Stimulated activated CD8-positive, alpha-beta memory T cell treated with anti-CD3 and anti-CD28 coated beads, Interleukin-4, amount 100 ng/mL, for 1 hour (primary cell): Measurements from ENCODE around the gene ATP6V0D1.

ENCODE experiments used
- DNase-seq, 2 donors: peaks; one replicate each; pipeline ENCODE4 v3.0.0-alpha.2; 2020; ENCODE audit warnings: low read depth in 2 of 2, low spot score in 1 of 2

The ATP6V0D1 gene

GRCh38 chr16:67445913-67446907, 34.7 kb downstream of the ATP6V0D1 start:
- no peak for DNase-seq

DNA sequence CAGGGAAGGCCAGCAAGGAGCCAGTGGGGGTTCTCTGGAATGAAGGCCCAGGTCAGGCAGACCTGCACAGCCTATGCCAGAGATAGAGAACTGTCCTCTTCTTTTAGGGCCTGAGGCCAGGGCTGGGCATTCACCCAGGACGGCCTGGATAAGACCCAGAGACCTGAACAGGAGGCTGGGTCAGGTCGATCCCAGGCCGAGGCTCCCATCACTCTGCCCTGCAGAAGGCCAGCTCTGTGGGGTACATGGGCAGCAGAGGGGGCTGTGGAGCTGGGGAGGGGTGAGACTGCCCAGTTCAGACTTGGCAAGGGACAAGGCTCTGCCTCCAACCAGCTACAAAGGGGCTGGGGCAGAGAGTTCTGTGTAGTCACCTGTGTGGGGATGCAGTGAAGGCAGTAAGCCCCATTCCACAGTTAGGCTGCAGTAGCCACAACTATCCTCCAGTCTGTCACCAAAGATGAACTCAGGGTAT, 35.5 kb downstream of the ATP6V0D1 start:
- no peak for DNase-seq

DNA sequence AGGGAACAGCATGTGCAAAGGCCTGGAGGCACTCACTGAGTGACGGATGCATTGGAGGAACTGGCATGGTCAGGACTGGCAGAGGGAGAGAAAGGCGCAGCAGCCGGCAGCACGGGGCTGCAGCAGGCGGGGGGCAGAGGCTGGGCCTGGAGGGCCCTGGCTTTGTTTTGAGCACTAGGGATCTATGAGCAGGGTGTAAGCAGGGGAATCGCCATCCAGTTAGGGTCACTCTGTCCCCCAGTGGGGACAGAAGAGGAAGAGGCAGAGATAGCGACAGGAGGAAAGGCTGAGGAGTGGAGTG, 35.9 kb downstream of the ATP6V0D1 start:
- no peak for DNase-seq

DNA sequence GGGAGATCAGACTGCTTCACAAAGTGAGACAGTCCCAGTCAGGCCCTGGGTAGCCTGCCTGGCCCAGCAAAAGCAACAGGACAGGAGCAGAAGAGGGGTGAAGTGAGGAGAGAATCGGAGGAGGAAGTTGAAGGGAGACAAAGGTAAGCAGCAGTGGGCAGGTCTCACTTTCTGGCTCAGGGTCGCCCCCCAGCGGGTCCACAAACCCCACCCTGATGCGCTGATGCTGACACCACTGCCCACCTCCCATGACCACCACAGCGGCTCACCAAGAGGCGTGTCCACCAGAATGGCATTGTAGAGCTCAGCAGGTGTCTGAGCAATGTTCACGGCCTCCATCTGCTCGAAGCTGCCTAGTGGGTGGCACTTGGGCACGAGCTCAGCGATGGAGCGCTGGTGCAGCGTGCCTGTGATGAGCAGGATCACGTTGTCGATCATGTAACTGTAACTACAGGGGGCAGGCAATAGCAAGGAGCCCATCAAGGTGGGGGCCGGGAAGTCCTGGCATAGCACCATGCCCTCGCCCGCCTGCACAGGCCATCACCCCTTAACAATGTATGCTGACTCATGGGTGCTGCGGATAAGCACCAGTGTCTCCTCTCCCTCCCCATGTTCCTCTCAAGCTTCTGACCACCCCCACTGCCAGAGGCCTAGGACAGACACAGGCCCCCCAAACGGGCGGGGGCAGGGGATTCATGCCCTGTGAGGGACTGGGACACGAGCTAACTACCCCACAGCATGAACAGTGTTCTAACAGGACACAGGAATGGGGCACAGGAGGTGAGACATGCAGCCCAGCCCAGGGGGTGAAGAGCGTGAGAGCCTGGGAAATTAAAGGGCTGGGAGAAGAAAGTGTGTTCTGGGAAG, 36.5 kb downstream of the ATP6V0D1 start:
- DNase-seq = no peak

DNA sequence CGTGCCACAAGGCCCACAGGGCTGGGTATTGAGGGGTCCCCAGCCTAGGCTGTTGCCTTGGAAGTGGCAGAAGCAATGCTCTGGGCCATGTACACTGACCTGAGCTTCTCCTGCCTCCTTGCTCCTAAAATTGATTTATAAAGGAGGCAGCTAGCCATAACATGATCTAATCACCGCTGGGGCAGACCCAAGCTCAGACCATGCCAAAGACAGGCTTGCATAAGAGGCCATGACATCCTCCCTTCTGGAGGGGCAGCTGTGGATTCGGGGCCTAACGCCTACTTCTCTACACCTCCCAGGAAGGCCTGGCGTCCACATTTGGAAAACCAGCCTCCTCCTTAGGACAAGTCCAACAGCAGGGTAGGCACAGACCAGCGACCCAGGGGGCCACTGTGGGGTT, 37.7 kb downstream of the ATP6V0D1 start:
- DNase-seq = no peak

- no peak for DNase-seq
Observed at GRCh38 chr16:67442581-67443255, 38.2 kb downstream of the ATP6V0D1 start.

- no peak for DNase-seq
Observed at GRCh38 chr16:67441907-67442306, 39.0 kb downstream of the ATP6V0D1 start.

- no peak for DNase-seq
Observed at GRCh38 chr16:67441271-67441753, 39.6 kb downstream of the ATP6V0D1 start.

DNA sequence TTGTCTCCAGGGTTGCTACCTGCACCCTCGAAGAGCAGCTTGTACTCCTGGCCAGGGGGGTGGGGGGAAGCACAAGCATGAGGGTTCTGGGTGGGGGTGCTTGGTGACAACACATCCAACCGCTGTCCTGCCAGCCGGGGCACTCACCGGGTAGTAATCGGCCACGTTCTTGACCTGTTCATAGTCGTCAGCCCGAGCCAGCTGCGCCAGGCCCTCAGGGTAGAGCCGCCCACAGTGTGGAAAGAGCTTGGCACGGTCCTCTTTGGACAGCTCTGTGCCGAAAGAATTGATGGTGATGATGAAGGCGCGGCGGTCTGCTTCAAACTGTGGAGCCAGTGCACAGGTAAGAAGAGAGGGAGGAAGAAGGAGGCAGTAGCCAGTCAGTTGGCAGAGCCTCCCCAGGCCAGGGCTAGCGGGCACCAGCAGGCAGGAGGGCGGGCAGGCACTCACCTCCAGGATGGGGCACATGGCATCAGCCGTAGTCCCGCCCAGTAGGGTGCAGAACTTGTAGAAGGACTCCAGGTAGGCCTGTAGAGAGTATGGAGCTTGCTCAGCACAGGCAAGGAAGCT, 42.0 kb downstream of the ATP6V0D1 start:
- no peak for DNase-seq

DNA sequence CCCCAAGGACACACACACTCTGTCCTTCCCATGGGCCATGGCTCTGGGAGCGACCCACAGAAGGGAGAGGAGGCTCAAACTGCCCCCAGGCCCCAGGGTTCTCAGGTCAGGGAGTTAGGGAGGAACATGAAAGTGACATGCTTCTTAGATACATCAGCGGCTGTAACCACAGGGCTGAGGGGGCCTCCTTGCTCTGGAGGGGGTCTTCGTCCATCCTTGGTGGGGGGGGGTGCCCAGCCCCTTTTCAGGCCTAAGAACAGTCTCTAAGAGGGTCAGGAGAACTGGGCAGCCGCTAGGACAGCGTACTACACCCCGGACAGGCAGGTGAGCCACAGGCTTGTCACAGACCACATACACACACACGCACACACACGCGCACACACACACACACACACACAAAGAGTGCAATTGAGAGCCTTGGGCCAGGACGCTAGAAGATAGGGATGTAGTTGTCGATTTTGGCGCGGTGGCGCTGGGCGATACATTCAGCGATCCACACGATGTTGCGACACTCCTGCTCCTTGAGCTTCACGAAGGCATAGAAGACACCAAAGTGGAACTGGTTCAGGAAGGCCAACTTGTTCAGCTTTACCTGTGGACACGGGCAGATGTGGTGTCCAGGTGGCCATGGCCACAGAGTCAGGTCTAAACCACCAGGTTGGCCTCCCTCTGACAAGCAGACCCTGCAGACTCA, 42.7 kb downstream of the ATP6V0D1 start:
- no peak for DNase-seq

- no peak for DNase-seq
Observed at GRCh38 chr16:67437513-67437912, 43.4 kb downstream of the ATP6V0D1 start.

DNA sequence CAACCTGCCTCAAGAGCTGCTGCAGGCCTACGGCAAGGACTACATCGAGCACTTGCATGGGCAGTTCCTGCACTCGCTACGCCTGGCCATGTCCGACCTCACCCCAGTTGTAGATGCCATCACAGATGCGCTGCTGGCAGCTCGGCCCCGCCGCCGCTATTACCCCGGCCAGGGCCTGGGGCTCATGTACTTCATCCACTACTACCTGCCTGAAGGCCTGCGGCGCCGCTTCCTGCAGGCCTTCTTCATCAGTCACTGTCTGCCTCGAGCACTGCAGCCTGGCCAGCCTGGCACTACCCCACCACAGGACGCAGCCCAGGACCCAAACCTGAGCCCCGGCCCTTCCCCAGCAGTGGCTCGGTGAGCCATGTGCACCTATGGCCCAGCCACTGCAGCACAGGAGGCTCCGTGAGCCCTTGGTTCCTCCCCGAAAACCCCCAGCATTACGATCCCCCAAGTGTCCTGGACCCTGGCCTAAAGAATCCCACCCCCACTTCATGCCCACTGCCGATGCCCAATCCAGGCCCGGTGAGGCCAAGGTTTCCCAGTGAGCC, 44.2 kb downstream of the ATP6V0D1 start:
- DNase-seq = no peak

- no peak for DNase-seq
Observed at GRCh38 chr16:67435758-67436164, 45.2 kb downstream of the ATP6V0D1 start.

DNA sequence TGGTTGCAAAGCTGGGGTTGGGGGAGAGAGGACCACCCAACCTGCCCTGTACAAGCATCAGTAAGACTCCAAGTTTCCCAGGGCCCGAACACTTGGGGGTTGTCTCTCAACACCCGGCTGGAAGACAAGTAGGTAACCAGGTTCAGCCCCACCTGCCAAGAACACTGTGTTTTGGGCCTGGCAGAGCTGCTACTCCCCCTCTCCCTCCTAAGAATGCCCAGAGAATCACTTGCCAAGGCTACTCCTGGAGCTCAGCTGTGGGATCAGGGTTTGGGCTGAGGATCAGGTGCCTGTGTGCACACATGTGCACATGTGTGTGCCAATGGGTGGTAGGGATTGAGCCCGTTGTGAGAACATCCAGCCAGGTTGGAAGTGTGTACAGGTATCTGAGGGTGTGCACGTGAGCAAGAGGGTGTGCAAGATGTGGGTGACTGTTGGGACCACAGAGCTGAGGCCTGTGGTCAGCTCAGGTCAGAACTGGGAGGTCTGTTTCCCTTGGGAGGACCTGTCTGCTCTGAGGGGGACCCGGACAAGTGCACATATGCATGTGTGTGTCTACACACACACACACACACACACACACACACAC, 47.7 kb downstream of the ATP6V0D1 start:
- no peak for DNase-seq

- DNase-seq = no peak
Observed at GRCh38 chr16:67432506-67432890, 48.5 kb downstream of the ATP6V0D1 start.

DNA sequence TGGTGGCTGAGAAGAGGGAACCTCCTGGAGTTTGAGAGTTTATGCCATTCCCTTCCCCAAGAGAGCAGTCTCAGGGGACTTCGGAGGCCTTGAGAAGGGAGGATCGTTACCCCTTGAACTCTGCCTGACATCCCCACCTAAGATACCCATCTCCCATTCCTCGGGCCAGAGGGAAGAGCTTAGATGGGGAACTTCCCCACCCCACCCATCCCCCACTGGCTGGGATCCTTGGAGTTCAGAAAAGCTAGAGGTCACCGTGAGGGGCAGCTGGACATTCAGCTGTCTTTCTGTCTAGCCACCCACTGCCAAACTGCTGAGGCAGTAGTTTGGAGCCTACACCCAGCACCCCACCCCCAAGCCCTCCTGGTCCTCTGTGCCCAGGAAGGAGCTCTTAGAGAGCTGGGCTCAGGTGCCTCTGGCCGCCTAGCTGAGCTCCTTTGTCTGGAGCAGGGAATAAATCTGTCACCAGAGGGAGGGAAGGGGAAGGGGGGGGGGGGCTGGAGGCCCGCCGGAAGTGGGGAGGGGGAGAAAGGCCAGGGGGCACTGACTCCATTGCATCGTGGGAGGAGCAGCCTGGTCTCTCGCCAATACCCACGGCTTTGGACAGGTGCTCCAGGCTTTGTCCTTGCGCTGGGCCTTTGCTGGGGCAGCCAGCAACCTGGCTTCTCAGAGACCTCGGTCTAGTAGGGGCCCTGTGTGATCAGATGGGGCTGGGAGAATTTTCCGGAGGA, 49.0 kb downstream of the ATP6V0D1 start:
- no peak for DNase-seq

DNA sequence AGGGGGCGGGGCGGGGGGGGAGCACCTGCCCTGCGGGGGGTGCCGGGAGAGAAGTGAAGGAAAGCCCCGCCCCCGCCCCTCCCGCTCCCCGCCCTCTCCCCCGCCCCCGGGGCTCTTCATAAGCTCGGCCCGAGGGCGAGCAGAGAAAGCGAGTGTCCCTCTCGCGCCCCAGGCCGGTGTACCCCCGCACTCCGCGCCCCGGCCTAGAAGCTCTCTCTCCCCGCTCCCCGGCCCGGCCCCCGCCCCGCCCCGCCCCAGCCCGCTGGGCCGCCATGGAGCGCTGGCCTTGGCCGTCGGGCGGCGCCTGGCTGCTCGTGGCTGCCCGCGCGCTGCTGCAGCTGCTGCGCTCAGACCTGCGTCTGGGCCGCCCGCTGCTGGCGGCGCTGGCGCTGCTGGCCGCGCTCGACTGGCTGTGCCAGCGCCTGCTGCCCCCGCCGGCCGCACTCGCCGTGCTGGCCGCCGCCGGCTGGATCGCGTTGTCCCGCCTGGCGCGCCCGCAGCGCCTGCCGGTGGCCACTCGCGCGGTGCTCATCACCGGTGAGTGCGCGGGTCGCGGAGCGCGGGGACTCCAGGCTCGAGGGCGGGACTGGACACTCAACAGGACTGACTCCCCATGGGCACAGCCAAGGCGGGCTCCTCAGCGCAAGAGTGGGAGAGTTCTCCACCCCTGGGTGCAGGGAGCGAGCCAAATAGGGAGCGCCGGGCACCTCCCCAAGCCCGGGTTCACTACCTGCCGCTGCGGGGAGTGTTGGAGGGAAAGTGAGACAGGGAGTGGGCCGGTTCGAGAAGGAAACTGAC, 49.8 kb downstream of the ATP6V0D1 start, which contains the start of gene HSD11B2:
Gene HSD11B2, plus strand, starts transcription at position 145 of the 798 bp plus-strand sequence. Its CDS starts 128 bp downstream, at position 273.
- no peak for DNase-seq

GRCh38 chr16:67430504-67430976, 50.4 kb downstream of the ATP6V0D1 start:
- DNase-seq = no peak
